ENCODE measurements around the gene PDPK1.
"Not testable (repeated sequence)": the region's sequence is repeated elsewhere in the genome, so short reads cannot be mapped to it uniquely, and the experiment has no call there.

Gene PDPK1

DNA sequence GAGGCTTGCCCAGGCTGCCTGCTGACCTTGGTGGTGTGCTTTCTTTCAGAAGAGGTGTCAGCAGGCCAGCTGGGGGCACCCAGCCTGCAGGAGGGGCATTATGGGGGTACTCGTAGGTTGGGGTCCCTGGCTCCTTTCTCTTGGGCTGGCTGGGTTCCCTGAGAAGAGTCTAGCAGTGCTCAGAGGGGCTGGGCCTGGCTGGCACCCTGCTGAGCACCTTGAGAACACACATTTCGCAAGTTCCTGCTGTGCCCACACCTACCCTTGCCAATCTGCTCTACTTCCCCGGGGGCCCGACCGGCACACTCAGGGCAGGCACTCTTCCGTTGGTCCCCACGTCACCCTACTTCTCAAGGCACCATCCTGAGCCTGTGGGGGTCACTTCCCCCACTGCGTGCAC lies 11.7 kb upstream of the PDPK1 start:
- no peak for DNase-seq

DNA sequence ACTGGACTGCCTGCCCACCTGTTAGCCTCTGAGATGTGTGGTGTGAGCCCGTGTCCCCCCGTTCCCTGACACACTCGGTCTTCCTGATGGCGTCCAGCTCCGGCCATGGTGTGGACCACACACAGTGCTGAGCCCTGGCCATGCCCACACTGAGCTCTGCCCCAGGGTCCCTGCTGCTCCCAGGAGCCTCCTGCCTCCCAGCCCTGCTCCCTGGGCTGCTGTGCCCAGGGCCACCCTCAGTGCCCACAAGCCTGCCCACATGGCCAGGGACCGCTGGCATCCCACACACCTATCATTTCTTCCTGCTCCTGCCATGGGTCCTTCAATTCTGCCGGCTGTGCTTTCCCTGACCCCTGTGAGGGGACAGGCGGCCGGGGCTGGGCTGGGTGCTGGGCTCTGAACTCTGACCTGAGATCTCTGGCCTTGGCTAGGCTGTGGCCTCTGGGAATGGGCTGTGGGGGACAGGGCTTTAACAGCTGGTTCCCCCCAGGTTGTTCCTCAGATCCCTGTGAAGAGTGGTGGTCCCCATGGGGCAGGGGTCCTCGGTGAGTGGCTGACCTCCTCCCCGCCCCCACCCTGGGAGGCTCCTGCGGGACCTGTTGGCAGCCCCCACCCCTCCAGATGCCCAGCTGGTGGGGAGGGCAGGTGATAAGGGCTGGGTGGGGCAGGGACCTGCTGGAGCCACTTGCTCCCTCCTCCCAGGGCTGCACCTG lies 10.6 kb upstream of the PDPK1 start:
- no peak for DNase-seq

DNA sequence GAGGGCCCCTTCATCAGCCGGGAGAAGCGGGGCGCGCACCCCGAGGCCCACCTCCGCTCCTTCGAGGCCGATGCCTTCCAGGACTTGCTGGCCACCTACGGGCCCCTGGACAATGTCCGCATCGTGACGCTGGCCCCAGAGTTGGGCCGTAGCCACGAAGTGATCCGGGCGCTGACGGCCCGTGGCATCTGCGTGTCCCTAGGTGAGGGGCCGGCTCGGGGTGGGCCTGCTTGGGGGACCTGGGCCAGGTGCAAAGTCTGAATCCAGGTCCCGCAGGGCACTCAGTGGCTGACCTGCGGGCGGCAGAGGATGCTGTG lies 10.1 kb upstream of the PDPK1 start:
- no peak for DNase-seq

DNA sequence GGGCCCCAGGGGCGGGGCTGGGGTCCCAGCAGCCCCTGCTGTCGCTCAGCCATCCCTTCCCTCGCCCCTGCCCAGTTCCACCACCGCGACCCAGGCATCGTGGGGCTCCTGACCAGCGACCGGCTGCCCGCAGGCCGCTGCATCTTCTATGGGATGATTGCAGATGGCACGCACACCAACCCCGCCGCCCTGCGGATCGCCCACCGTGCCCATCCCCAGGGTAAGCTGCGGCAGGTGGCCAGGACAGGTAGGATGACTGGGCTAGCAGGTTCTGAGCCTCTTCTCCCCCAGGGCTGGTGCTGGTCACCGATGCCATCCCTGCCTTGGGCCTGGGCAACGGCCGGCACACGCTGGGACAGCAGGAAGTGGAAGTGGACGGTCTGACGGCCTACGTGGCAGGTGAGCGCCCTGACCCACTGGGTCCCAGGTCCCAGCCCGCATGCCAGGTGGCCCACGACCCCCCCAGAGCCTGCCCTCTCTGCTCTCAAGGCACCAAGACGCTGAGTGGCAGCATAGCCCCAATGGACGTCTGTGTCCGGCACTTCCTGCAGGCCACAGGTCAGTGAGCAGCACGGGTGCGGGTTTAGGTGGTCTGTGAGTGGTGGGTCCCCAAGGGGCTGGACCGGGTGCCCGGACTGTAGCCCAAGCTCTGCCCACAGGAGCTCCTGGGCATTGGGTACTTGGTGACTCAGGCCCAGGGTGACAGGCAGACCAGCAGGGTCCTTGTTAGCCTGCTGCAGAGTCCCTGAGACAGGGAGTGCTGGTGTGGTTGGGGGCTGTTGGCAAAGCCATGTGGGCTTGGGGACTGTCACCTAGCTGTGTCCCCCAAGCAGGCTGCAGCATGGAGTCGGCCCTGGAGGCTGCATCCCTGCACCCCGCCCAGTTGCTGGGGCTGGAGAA lies 9.4 kb upstream of the PDPK1 start:
- DNase-seq: no peak

DNA sequence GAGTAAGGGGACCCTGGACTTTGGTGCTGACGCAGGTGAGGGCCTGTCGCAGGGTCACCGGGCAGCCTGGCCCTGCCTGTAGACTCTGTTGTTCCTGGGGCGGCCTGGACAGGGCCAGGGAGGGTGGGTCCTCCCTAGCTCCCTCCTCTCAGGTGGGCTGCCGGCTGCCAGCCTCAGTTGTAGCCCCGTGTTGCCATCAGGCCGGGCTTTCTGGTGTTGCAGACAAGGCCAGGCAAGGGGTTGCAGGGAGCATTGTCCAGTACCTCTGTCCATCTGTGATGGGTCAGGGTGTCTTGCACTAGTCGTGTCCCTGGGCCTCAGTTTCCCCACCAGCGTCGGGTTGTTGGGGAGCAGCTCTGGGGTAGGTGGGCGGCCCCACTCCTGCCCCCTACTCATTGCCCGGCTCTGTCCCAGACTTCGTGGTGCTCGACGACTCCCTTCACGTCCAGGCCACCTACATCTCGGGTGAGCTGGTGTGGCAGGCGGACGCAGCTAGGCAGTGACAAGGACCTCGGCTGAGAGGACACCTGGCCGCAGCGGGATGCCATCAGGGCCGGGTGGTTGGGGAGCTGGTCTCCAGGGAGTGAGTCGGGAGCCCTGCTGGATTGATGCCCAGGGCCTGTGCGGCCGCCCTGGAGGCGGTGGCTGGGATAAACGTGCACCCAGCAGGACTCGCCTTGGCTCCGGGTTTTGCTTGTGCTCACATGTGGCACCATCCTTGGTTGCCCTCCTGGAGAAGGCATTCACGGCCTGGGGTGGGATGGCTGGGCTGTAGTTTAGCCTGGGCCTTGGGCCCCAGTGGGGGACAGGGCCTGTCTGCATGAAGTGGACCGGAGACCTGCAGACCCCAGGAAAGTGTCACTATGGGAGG lies 8.5 kb upstream of the PDPK1 start:
- DNase-seq: no peak

DNA sequence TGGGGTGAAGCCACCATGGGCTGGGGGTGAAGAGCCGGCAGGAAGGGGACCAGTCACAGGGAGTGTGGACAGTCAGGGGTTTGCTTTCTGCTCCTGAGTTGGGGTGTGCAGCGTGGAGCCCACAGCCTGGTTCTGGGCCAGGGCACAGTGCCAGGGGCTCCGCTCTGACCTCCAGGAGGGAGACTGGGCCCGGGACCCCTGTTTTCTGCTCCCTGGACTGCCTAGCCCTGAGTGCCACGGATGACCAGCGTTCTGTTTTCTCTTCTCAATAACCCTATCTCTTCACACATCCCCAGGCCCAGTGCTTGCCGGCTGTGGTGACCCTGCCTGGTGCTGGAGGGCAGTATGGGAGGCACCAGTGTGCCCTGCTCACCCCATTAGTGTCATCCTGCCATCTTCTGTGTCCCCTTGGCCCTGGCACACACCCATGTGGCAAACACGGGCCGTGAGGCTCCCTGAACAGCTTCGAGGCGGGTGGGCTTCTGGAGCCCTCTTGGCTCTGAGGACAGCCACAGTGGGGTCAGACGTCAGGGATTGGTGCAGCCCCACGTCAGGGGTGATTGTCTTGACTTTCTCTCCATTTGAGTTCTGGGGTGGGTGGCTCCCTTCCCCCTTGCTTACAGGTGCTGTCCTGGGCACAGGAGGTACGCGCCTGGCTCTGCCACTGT lies 7.7 kb upstream of the PDPK1 start:
- DNase-seq: no peak

DNA sequence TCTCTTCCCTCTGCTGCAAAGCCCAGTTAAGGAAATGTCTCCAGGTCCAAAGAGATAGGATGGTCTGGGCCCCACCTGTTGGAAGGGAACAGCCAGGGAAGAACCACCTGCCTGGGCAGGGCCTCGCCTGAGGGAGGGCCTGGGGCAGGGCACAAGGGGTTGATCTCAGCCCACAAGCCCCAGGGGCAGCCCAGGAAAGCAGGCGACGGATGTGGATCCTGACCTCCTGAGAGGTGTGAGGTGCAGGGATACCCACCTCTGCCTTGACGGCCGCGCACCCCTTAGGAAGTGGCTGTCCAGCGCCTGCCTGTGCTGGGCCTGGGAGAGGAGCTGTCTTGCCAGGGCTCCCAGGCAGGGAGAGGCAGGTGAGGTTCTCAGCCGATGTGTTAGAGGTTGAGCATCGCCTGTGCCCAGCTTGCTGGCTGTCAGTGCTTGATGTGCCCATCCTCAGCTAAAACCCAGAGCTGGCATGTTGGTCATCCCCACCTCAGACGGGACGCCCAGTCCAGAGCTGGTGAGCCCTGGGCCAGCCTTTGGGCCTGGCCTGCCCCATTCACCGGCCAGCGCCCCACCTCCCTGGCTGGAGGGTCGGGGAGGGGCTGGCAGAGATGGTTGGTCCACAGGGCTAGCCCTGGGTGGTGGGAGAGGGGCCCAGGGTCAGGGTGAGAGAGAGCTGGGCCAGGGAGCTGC lies 7.0 kb upstream of the PDPK1 start:
- DNase-seq: no peak

DNA sequence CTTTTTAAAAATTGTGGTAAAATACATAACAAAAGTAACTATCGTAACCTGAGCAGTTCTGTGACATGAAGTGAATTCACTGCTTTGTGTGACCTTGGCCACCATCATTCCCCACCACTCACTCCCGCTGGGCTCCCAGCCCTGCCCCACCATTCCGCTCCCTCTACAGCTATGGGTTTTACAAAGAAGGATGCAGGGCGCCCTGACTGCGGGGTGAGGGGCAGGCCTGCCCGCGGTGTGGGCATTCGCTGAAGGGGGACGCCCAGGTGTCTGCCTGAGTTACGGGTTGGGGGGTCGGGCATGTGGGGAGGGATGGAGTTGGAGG lies 6.5 kb upstream of the PDPK1 start, which contains the start of gene CEMP1:
Gene CEMP1 (minus strand): TSS at position 38 of the 325 bp plus-strand sequence. CDS start 335 bp downstream, outside the sequence.
- DNase-seq: no peak

DNA sequence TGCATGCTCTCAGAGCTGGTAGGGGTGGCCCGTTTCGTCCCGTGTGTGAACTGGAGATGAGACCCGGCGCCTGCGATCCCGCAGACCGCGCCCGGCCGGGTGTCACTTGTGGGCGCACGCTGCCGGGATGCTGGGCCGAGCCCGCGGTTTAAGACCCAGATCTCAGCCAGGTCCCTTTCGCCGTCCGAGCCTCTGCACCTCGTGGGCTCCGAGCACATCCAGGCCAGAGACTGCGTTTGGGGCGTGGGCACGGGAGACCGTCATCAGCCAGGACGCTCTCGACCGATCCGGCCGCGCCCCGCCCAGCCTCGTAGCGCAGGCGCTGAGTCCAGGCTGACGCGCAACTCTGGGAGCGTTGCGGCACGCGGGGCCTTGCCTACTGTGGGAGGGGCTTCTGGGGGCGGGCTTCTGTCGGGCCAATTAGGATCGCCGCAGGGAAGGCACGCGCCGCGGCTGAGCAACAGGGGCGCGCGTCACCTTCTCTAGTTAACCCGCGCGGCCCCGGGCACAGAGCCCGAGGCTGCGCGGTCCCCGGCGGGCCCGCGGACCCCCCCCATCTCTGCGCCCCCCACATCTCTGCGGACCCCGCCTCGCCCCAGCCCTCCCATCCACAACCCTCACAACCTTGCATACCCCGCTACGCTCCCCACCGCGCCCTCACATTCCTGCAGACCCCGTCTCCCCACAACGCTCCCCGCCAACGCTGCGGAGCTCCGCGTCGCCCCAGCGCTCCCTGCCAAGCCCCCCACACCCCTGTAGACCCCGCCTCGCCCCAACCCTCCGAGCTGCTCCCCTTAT lies 5.9 kb upstream of the PDPK1 start:
- peak; percentile 97 for DNase-seq

DNA sequence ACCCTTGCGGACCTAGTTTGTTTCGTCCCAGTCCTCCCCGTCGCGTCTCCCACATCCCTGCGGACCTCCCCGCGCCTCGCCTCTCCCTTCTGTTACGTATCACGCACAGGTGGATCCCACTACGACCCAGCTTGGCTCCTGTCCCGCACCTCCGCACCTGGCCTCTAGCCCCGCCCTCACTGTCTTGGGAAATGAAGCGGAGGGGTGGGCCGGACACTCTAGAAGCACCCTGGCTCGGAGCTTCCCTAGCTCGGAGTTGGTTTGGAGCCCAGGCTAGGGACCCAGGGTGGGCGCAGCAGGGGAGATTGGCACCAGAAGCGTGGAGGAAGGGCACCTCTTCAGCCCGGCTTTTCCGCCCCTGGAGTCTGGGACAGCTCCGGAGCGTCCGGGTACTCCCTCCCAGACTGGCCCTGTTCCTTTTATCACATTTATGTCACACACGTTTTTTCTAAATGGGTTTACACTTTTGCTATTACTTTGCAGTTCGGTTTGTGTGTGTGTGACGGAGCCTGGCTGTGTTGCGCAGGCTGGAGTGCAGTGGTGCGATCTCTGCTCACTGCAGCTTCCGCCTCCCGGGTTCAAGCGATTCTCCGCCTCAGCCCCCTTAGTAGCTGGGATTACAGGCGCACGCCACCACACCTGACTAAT lies 5.2 kb upstream of the PDPK1 start:
- DNase-seq: peak; percentile 38

DNA sequence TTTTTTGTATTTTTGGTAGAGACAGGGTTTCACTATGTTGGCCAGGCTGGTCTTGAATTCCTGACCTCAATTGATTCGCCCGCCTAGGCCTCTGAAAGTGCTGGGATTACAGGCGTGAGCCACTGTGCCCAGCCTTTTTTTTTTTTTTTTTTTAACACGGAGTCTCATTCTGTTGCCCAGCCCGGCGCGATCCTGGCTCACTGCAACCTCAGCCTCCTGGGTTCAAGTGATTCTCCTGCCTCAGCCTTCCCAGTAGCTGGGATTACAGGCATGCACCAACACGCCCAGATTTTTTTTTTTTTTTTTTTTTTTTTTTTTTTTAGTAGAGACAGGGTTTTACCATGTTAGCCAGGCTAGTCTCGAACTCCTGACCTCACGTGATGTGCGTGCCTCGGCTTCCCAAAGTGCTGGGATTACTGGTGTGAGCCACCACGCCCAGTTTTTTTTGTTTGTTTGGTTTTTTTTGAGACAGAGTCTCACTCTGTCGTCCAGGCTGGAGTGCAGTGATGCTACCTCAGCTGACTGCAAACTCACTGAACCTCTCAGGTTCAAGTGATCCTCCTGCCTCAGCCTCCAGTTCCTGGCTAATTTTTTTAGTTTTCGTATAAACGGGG lies 4.6 kb upstream of the PDPK1 start:
- DNase-seq: not testable (repeated sequence)

DNA sequence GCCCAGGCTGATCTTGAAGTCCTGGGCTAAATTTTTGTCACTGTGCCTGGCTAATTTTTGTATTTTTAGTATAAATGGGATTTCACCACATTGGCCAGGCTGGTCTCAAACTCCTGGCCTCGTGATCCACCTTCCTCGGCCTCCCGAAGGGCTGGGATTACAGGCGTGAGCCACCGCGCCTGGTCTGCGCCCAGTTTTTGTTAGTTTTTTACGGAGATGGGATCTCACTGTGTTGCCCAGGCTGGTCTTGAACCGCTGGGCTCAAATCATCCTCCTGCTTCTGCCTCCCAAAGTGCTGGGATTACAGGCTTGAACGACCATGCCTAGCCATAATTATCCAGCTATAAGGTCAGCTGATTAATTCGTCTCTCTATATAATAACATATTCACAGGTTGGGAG lies 3.9 kb upstream of the PDPK1 start:
- DNase-seq: no peak

DNA sequence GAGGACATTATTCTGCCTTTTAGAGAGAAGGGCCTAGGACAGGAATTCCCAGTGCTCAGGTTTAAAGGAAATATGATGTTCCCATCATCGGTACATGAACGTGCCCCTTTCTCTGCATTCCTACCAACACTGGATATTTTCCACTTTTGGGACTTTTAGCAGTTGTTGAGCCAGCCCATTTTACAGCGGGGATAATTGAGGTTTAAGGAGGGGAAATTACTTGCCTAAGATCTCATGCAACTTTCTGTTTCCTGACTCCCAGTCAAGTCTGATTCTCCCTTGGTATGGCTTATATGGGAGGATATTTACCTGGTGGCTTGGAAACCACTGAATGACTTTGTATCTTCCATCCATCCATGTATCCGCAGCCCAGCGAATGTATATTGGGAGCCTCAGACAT lies 3.5 kb upstream of the PDPK1 start:
- DNase-seq: not testable (repeated sequence)

DNA sequence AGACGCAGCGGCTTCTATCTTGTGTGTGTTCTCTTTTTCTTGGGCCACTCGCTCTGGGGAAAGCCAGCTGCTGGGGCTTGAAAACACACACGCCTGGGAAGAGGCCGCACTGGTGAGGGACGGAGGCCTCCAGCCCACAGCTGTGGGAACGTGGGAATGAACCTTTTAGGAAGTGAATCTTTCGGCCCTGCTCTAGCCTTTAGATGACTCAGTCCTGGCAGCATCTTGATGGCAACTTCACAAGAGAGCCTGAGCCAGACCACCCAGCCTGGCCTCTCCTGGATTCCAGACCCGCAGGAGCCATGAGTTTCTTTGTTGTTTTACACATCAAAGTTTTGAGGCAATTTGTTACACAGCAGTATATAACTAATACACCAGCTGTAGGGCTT lies 2.2 kb upstream of the PDPK1 start:
- DNase-seq: peak; percentile 71

DNA sequence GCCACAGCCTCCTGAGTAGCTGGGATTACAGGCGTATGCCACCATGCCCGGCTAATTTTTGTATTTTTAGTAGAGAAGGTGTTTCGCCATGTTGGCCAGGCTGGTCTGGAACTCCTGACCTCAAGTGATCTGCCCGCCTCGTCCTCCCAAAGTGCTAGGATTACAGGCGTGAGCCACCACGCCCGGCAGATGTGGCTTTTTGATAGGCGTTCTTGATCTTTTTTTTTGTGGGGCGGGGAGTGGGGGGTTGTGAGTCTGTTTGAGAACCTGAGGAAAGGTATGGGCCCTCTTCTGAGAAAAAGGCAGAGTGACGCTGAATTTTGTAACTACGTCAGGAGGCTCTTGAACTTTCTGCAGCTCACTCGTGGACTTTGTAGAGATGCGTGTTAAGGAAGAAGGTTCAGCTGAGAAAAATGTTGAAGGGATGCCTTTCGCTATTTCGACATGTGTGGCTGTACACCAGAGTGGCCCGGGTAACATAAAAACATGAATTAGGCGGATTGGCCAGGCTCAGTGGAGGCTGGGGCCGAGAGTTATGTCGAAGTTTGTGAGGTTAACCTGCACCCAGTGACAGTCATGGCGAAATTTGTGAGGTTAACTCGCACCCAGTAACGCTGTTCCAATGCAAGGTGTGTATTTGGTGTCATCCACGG lies 1.5 kb downstream of the PDPK1 start:
- DNase-seq: not testable (repeated sequence)

DNA sequence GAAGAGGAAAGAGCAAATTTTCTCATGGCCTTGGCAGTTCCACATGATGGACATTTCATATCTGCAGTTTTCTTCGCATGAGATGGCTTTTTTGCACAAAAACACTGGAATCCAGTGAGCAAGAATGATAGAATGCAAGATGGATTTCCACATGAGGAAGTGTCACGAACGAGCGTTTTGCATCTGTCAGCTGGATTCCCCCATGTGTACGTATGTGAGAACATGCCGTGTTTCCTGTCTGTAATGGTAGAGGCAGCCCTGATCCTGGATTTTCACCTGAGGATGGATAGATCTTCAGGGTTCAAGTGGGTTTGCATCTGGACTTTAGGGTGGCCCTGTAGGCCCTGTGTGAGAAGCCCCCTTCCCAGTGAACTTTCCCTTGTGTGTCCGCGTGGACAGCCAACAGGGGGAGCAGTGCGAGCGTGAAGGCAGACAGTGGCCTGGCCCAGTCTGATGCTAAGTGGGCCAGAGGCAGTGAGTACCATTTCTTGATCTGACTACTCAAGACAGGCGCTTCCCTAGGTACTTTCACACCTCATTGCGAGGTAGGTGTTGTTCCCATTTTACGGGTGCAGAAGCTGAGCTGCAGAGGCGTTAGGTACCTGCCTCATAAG lies 2.1 kb downstream of the PDPK1 start:
- not testable (repeated sequence) for DNase-seq

DNA sequence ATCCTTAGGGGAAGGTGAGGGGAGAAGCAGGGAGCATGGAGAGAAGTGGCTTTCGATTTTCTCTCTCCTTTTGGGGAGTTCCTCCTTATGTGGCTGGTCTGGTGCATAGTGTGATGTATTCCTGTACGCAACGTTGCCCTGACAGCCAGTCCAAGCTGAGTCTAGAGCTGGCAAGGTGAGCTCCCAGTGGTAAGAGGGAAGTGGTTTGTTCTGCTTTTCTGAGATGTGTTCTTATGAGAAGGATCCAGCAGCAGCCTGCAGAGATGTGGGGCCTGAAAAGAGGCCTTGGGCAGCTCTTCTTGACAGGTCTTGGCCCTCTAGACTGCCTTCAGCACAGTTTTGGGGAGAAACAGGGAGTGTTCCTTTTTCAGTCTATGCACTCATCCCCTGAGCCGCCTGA lies 3.1 kb downstream of the PDPK1 start:
- DNase-seq: not testable (repeated sequence)

DNA sequence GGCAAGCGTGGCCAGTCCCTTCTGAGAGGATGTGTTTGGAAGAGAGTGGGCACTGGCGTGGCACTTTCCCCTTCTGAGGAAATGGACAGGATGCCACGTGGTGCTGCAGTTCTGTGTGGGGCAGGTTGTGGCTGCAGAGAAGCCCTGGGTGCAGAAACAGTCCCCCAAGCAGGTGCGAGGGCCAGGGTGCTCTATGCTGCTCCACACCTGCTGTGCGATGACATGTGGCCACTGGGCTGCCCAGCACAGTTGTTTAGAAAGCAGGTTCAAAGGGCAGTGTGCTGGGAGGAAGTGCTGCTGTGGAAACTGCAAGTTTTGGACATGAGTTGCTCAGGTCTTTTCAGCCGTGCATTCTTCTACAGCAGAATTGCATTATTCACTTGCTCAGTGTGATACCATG lies 3.6 kb downstream of the PDPK1 start:
- DNase-seq: not testable (repeated sequence)

DNA sequence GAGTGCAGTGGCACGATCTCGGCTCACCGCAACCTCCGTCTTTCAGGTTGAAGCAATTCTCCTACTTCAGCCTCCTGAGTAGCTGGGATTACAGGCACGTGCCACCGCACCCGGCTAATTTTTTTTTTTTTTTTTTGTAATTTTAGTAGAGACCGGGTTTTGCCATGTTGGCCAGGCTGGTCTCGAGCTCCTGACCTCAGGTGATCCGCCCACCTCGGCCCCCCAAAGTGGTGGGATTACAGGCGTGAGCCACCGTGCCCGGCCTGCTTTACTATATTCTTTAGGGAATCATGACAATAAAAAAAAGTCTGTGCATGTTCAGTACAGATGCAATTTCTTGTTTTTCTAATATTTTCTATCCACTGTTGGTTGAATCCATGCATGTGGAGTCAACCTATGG lies 6.0 kb downstream of the PDPK1 start:
- not testable (repeated sequence) for DNase-seq

Measured in fibroblast of skin of right biceps (primary cell).